ENCODE results near the gene MRPS33.

GRCh38 chr7:141043616-141044015 lies 28.9 kb upstream of the MRPS33 start:
- no peak for TF ChIP-seq EZH2 (IDR thresholded peaks at IDR 0.05; ENCODE audit: borderline replicate concordance, insufficient read depth, low read depth, low read length, poor library complexity, severe bottlenecking)
- TF ChIP-seq CTCF (IDR thresholded peaks at IDR 0.05), result no peak
